K562 (cell line): ENCODE measurements around the gene SMURF1. TPM values are rescaled to one million over a fixed set of nuclear protein-coding genes. Genes with fewer than 3 reads are reported as not detected.

Experiments used
- ARNT ChIP-seq, 2 experiments: fragments of 450-650 bp; IDR thresholded peaks; 2 replicates each; pipeline ENCODE4 v1.6.1; 2016; ENCODE audit warnings: mild to moderate bottlenecking in 1 of 2
- ASH1L ChIP-seq: fragments of 450-650 bp; IDR thresholded peaks from 2 replicates; pipeline ENCODE4 v1.6.1; 2018; ENCODE audit warnings: borderline replicate concordance, mild to moderate bottlenecking, low read depth; ENCODE audit not compliant: partially characterized antibody
- CHCHD3 ChIP-seq: fragments of 250-450 bp; sonication (Bioruptor Pico); IDR thresholded peaks from 2 replicates; pipeline ENCODE4 v2.1.2; 2022; ENCODE audit warnings: mild to moderate bottlenecking
- CXXC5 ChIP-seq: fragments of 250-450 bp; sonication (Bioruptor Pico); IDR thresholded peaks from 2 replicates; pipeline ENCODE4 v1.8.0; 2022; ENCODE audit warnings: inconsistent platforms, mild to moderate bottlenecking, moderate library complexity
- DNMT1 ChIP-seq: fragments of 450-650 bp; IDR thresholded peaks from 2 replicates; pipeline ENCODE4 v1.6.1; 2016; ENCODE audit warnings: antibody characterized with exemption, mild to moderate bottlenecking
- GATAD2A ChIP-seq: fragments of 450-650 bp; IDR thresholded peaks from 2 replicates; pipeline ENCODE4 v1.6.1; 2017
- HDGF ChIP-seq: fragments of 450-650 bp; IDR thresholded peaks from 2 replicates; pipeline ENCODE4 v1.6.1; 2016
- KLF16 ChIP-seq: IDR thresholded peaks from 2 replicates; pipeline ENCODE4 v1.6.1; 2016; ENCODE audit warnings: antibody characterized with exemption
- LARP7 ChIP-seq: fragments of 450-650 bp; IDR thresholded peaks from 2 replicates; pipeline ENCODE4 v1.6.1; 2016
- MCM3 ChIP-seq: fragments of 450-650 bp; IDR thresholded peaks from 2 replicates; pipeline ENCODE4 v1.6.1; 2016
- NR2F6 ChIP-seq: fragments of 450-650 bp; formaldehyde crosslinking; IDR thresholded peaks from 2 replicates; pipeline ENCODE4 v1.4.0; 2020; ENCODE audit warnings: mild to moderate bottlenecking
- OTX1 ChIP-seq: fragments of 450-650 bp; formaldehyde crosslinking; IDR thresholded peaks from 2 replicates; pipeline ENCODE4 v1.4.0; 2022; ENCODE audit warnings: mild to moderate bottlenecking
- PTRF ChIP-seq: fragments of 450-650 bp; IDR thresholded peaks from 2 replicates; pipeline ENCODE4 v1.6.1; 2016; ENCODE audit warnings: mild to moderate bottlenecking, missing genetic modification characterization, missing compliant biosample characterization
- RBM39 ChIP-seq: fragments of 200-400 bp; formaldehyde crosslinking; optimal IDR thresholded peaks from 2 replicates; pipeline ENCODE3; 2018; ENCODE audit warnings: low read depth, low read length
- RCOR1 ChIP-seq, 2 experiments: IDR thresholded peaks; 2 replicates each; pipeline ENCODE4 v1.6.1; 2012; ENCODE audit warnings: low read depth in 2 of 2, low read length in 2 of 2, borderline replicate concordance in 1 of 2, improper control_type of control experiment in 1 of 2
- SMAD3 ChIP-seq: fragments of 450-650 bp; formaldehyde crosslinking; conservative IDR thresholded peaks from 2 replicates; pipeline ENCODE4 v1.4.0; 2020; ENCODE audit warnings: mild to moderate bottlenecking
- U2AF1 ChIP-seq: fragments of 200-400 bp; formaldehyde crosslinking; optimal IDR thresholded peaks from 2 replicates; pipeline ENCODE3; 2017; ENCODE audit warnings: mild to moderate bottlenecking, low read depth, low read length, moderate library complexity
- ZC3H4 ChIP-seq: sonication (generic); formaldehyde crosslinking; IDR thresholded peaks from 2 replicates; pipeline ENCODE4 v1.9.0; 2021; ENCODE audit warnings: missing genetic modification reagents, borderline replicate concordance
- ZNF444 ChIP-seq: fragments of 250-450 bp; sonication (Bioruptor Pico); IDR thresholded peaks from 2 replicates; pipeline ENCODE4 v1.4.0; 2020; ENCODE audit warnings: mild to moderate bottlenecking, moderate library complexity
- ZNF707 ChIP-seq: fragments of 250-450 bp; sonication (Bioruptor Pico); conservative IDR thresholded peaks from 2 replicates; pipeline ENCODE4 v1.8.0; 2022; ENCODE audit warnings: inconsistent platforms, mild to moderate bottlenecking, moderate library complexity
- ZNF717 ChIP-seq: fragments of 250-450 bp; sonication (Bioruptor Pico); IDR thresholded peaks from 2 replicates; pipeline ENCODE4 v1.5.0; 2021
- polyA plus RNA-seq, 8 experiments: library from polyadenylated mRNA; depleted of rRNA in 4 of 8; stranded (reverse) in 5 of 8; unstranded in 3 of 8; fragments of >200 nt; fragmentation: Nextera tagmentation in 2 of 8; fragmentation: Illumina TruSeq in 1 of 8; extraction: Ambion mirVana in 2 of 8; extraction: Trizol in 1 of 8; gene quantifications; 2 replicates each; pipeline versions ENCODE4 v1.2.1 to v1.2.3, GENCODE V29; 2011 to 2014; ENCODE audit warnings: inconsistent platforms in 1 of 8, missing spikeins in 1 of 8
- total RNA-seq, 7 experiments: library from RNA; depleted of rRNA in 6 of 7; stranded (reverse); fragments of >200 nt in 6 of 7; fragmentation: Illumina TruSeq in 2 of 7; extraction: Trizol in 2 of 7; gene quantifications; 2 replicates each; pipeline versions ENCODE4 v1.2.1 to v1.2.3, GENCODE V29; 2011 to 2021; ENCODE audit warnings: low replicate concordance in 1 of 7
- TF ChIP-seq, protein P1 (sequence below): fragments of 450-650 bp; IDR thresholded peaks from 2 replicates; pipeline ENCODE4 v1.6.1; 2016; ENCODE audit warnings: antibody characterized with exemption
- TF ChIP-seq, protein P2 (sequence below): fragments of 450-650 bp; formaldehyde crosslinking; IDR thresholded peaks from 2 replicates; pipeline ENCODE4 v1.4.0; 2022; ENCODE audit warnings: mild to moderate bottlenecking, moderate library complexity
- TF ChIP-seq, protein P3 (sequence below): fragments of 450-650 bp; IDR thresholded peaks from 2 replicates; pipeline ENCODE4 v1.7.0; 2016; ENCODE audit warnings: borderline replicate concordance
- TF ChIP-seq, protein P4 (sequence below), 2 experiments: IDR thresholded peaks; 2 replicates each; pipeline ENCODE4 v1.6.1; 2012; ENCODE audit warnings: improper control_type of control experiment in 2 of 2, low read depth in 2 of 2, low read length in 2 of 2, borderline replicate concordance in 1 of 2

The SMURF1 gene
- total and polyA plus RNA-seq, 9 of the 15 experiments (the other 6 are each of a cell fraction or from before 2014, with no cell fraction given) = 1.0 to 20.1 (median 12.6) TPM

DNA sequence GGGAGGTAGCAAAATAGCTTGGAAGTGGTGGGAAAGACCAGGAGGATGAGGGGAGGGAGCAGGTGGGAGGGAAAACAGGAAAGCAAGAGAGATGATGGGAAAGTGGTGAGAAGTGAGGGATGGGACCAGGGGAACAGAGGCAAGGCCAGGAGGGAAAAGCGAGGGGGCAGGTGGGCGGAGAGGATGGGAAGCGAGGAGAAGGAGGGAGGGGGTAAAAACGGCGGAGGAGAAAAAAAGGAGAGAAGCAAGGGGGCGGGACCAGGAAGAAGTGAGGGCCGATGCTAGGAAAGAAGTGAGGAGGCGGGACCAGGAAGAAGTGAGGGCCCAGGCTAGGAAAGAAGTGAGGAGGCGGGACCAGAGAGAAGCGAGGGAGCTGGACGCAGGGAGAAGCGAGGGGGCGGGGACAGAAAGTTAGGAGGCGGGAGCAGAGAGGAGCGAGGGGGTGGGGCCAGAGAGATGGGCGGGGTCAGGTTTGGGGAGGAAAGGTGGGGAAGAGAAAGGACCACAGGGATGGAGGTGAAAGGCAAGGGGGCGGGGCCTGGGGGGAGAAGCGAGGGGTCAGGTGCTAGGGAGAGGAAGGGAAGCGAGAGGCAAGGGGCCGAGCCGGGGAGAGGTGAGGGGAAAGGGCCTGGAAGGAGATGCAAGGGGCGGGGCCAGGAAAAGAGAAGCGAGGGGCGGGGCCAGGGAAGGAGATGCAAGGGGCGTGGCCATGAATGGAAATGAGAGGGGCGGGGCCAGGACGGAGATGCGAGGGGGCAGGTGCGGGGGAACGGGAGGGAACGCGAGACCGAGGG lies 984 bp downstream of the SMURF1 start (continued):
- TF ChIP-seq HDGF (0 out of 2 replicates have a peak, but pooled peaks have one; percentile 74), SMAD3 (no peak), ASH1L (peak; percentile 58), ZNF707 (no peak), ZC3H4 (CRISPR knock-in tag) (no peak), ZNF717 (CRISPR knock-in tag) (no peak), LARP7 (peak; percentile 92; the same call in 1 of the 2 replicates), RBM39 (peak; percentile 75), NR2F6 (no peak), OTX1 (CRISPR knock-in tag) (peak; percentile 97), CHCHD3 (CRISPR knock-in tag) (no peak), PTRF (tag) (no peak), RCOR1 (IDR thresholded peaks at IDR 0.05; ENCODE audit: borderline replicate concordance in 1 of 2, low read depth in 2 of 2, low read length in 2 of 2) (0 out of 4 replicates have a peak, but pooled peaks of 1 of the 2 experiments have one; percentile 8), KLF16 (no peak), ARNT (IDR thresholded peaks at IDR 0.05) (peak; percentile 28 to 67; a peak in 1 of 4 replicates), CXXC5 (CRISPR knock-in tag) (peak; percentile 24; the same call in 1 of the 2 replicates), U2AF1 (no peak), GATAD2A (no peak), DNMT1 (0 out of 2 replicates have a peak, but pooled peaks have one; percentile 81), ZNF444 (CRISPR knock-in tag) (no peak), MCM3 (no peak)
- TF ChIP-seq, protein P1, sequence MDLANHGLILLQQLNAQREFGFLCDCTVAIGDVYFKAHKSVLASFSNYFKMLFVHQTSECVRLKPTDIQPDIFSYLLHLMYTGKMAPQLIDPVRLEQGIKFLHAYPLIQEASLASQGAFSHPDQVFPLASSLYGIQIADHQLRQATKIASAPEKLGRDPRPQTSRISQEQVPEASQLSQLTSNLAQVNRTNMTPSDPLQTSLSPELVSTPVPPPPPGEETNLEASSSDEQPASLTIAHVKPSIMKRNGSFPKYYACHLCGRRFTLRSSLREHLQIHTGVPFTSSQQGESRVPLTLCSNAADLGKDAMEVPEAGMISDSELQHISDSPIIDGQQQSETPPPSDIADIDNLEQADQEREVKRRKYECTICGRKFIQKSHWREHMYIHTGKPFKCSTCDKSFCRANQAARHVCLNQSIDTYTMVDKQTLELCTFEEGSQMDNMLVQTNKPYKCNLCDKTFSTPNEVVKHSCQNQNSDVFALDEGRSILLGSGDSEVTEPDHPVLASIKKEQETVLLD = peak; percentile 65; the same call in 1 of the 2 replicates
- TF ChIP-seq, protein P2, sequence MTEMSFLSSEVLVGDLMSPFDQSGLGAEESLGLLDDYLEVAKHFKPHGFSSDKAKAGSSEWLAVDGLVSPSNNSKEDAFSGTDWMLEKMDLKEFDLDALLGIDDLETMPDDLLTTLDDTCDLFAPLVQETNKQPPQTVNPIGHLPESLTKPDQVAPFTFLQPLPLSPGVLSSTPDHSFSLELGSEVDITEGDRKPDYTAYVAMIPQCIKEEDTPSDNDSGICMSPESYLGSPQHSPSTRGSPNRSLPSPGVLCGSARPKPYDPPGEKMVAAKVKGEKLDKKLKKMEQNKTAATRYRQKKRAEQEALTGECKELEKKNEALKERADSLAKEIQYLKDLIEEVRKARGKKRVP = no peak
- TF ChIP-seq, protein P3, sequence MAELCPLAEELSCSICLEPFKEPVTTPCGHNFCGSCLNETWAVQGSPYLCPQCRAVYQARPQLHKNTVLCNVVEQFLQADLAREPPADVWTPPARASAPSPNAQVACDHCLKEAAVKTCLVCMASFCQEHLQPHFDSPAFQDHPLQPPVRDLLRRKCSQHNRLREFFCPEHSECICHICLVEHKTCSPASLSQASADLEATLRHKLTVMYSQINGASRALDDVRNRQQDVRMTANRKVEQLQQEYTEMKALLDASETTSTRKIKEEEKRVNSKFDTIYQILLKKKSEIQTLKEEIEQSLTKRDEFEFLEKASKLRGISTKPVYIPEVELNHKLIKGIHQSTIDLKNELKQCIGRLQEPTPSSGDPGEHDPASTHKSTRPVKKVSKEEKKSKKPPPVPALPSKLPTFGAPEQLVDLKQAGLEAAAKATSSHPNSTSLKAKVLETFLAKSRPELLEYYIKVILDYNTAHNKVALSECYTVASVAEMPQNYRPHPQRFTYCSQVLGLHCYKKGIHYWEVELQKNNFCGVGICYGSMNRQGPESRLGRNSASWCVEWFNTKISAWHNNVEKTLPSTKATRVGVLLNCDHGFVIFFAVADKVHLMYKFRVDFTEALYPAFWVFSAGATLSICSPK = peak; percentile 86; the same call in 1 of the 2 replicates
- TF ChIP-seq, protein P4, sequence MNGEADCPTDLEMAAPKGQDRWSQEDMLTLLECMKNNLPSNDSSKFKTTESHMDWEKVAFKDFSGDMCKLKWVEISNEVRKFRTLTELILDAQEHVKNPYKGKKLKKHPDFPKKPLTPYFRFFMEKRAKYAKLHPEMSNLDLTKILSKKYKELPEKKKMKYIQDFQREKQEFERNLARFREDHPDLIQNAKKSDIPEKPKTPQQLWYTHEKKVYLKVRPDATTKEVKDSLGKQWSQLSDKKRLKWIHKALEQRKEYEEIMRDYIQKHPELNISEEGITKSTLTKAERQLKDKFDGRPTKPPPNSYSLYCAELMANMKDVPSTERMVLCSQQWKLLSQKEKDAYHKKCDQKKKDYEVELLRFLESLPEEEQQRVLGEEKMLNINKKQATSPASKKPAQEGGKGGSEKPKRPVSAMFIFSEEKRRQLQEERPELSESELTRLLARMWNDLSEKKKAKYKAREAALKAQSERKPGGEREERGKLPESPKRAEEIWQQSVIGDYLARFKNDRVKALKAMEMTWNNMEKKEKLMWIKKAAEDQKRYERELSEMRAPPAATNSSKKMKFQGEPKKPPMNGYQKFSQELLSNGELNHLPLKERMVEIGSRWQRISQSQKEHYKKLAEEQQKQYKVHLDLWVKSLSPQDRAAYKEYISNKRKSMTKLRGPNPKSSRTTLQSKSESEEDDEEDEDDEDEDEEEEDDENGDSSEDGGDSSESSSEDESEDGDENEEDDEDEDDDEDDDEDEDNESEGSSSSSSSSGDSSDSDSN (IDR thresholded peaks at IDR 0.05; ENCODE audit: borderline replicate concordance in 1 of 2, low read depth in 2 of 2, low read length in 2 of 2) = no peak
